GM19324 (cell line): ENCODE data around the gene KMT2A.
"Not testable (repeated sequence)": the region's sequence is repeated elsewhere in the genome, so short reads cannot be mapped to it uniquely, and the experiment has no call there.

Experiments used
- ATAC-seq: cut with Tn5 transposase; IDR thresholded peaks from one replicate; pipeline ENCODE4 v1.9.1; 2021; ENCODE audit warnings: mild to moderate bottlenecking, moderate library complexity; ENCODE audit not compliant: unreplicated experiment, low FRiP score

KMT2A gene

DNA sequence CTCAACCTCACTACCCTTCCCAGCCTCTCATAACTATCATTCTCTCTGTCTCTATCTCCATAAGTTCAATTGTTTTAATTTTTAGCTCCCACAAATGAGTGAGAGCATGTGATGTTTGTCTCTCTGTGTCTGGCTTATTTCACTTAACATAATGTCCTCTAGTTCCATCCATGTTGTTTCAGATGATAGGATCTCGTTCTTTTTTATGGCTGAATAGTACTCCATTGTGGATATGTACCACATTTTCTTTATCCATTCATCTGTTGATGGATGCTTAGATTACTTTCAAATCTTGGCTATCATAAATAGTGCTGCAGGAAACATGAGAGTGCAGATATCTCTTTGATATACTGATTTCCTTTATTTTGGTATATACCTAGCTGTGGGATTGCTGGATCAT lies 44.9 kb downstream of the KMT2A start:
- not testable (repeated sequence) for ATAC-seq

DNA sequence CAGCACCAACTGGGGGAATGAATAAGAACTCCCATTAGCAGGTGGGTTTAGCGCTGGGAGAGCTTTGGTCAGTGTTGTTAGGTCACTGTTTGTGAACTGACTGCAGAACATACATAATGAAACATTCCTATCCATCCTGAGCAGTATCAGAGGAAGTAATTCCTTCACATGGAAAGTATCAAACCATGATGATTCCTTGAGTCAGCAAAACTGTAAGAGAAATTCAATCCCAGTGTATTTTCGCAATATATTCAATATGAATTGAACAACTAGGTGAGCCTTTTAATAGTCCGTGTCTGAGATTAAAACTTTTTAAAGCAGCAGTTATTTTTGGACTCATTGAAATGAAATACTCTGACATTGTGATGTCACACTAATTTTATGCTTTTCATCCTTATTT lies 48.1 kb downstream of the KMT2A start:
- no peak for ATAC-seq

DNA sequence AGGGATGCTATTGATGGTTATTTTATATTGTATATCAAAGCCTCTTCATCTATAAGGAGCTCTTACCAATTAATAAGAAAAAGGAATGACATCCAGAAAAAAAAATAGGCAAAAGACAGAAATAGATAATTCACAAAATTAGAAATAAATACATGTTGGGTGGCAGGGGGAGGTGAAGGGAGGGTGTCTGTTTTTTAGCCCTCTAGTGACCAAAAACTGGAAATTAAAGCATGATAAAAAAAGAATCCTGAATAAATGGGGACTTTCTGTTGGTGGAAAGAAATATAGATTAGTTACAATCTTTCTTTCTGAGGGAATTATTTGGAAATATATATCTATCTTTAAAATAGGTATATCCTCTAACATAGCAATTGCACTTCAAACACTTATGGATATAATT lies 49.0 kb downstream of the KMT2A start:
- ATAC-seq, result no peak

DNA sequence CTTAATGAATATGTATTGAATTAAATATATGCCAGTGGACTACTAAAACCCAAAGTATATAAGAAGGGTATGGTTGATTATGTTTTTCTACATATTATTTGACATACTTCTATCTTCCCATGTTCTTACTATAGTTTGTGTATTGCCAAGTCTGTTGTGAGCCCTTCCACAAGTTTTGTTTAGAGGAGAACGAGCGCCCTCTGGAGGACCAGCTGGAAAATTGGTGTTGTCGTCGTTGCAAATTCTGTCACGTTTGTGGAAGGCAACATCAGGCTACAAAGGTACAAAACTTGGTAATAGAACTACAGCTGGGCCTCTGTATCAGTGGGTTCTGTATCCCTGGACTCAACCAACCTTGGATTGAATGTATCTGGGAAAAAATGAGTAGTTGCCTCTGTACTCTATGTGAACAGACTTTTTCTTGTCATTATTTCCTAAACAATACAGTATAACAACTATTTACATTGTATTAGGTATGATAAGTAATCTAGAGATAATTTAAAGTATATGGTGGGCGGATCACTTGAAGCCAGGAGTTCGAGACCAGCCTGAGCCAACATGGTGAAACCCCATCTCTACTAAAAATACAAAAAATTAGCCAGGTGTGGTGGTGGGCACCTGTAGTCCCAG lies 52.3 kb downstream of the KMT2A start:
- ATAC-seq, result no peak

DNA sequence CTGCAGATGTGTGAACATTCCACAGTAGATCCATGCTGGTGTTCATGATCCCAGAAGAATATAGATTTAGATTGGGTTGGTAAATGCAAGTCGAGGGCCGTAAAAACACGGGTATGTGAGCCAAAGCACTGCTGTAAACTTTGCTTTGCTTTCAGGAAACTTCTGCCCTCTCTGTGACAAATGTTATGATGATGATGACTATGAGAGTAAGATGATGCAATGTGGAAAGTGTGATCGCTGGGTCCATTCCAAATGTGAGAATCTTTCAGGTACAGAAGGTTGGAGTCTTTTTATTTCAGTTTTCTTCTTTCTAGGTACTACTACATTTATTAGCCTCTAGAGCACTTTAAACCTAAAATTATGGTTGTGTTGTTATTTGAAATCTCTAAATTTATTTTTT lies 54.7 kb downstream of the KMT2A start:
- no peak for ATAC-seq

DNA sequence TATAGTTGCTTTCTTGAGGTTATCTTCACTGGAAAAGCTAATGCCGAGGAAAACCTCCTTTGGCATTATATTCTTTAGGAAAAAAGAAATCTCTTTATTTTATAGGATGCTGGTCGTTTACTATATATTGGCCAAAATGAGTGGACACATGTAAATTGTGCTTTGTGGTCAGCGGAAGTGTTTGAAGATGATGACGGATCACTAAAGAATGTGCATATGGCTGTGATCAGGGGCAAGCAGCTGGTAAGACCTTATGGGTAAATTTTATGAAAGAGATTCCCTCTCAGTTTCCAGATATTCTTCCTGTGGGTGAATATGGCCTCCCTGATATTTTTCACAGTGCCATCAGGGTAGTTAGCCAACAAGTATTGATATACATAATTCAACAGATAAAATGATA lies 61.5 kb downstream of the KMT2A start:
- no peak for ATAC-seq

DNA sequence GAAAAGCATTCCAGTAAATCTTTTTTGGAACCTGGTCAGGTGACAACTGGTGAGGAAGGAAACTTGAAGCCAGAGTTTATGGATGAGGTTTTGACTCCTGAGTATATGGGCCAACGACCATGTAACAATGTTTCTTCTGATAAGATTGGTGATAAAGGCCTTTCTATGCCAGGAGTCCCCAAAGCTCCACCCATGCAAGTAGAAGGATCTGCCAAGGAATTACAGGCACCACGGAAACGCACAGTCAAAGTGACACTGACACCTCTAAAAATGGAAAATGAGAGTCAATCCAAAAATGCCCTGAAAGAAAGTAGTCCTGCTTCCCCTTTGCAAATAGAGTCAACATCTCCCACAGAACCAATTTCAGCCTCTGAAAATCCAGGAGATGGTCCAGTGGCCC lies 66.9 kb downstream of the KMT2A start:
- no peak for ATAC-seq

DNA sequence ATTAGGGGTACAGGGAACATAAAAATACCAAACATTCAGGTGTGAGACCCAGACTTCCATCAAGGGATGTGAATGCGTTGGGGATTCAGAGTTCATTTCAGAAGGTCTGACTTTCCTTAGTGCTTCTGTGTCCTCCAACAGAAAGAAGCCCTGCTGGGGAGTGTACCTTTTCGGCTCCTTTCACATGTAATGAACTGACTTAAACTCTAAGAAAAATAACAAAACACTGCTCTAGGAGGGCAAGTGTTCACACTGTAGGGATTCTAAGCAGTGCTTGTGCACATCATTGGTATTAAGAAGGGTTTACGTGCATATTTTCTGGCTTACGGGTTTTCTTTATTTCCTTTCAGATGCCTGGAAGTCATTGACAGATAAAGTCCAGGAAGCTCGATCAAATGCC lies 75.3 kb downstream of the KMT2A start:
- ATAC-seq, result no peak

DNA sequence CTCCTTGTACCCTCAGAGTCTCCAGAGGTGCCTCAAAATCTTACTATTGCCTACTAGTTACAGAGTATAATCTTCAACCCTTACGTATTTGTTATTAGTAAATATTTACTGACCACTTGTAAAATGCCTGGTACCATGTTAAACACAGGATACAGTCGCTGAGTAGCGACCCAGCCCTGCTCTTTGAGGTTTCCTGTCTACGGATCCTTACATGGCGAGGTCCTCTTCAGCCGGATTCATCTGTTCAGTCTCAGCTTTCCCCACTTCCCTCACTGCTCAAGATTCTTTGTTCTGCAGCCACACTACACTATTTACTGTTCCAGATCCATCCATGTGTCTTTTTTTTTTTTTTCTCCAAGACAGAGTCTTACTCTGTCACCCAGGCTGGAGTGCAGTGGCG lies 77.8 kb downstream of the KMT2A start:
- no peak for ATAC-seq

DNA sequence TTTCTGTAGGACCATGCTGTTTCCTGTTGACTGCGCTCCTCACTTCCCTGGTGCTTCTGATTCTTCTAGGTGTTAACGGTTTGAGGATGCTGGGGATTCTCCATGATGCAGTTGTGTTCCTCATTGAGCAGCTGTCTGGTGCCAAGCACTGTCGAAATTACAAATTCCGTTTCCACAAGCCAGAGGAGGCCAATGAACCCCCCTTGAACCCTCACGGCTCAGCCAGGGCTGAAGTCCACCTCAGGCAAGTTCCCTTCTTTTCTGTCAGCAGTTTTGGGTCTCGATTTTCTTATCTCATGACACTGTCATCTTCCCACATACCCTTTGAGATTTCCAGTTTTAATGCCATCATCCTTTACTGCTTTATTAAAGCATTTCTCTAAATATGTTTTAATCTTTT lies 83.3 kb downstream of the KMT2A start:
- no peak for ATAC-seq

DNA sequence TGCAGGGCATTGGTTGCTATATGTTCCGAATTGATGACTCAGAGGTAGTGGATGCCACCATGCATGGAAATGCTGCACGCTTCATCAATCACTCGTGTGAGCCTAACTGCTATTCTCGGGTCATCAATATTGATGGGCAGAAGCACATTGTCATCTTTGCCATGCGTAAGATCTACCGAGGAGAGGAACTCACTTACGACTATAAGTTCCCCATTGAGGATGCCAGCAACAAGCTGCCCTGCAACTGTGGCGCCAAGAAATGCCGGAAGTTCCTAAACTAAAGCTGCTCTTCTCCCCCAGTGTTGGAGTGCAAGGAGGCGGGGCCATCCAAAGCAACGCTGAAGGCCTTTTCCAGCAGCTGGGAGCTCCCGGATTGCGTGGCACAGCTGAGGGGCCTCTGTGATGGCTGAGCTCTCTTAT lies 85.6 kb downstream of the KMT2A start:
- ATAC-seq, result no peak

DNA sequence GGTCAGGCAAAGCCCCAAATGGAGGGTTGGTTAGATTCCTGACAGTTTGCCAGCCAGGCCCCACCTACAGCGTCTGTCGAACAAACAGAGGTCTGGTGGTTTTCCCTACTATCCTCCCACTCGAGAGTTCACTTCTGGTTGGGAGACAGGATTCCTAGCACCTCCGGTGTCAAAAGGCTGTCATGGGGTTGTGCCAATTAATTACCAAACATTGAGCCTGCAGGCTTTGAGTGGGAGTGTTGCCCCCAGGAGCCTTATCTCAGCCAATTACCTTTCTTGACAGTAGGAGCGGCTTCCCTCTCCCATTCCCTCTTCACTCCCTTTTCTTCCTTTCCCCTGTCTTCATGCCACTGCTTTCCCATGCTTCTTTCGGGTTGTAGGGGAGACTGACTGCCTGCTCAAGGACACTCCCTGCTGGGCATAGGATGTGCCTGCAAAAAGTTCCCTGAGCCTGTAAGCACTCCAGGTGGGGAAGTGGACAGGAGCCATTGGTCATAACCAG lies 86.3 kb downstream of the KMT2A start:
- ATAC-seq, result no peak

DNA sequence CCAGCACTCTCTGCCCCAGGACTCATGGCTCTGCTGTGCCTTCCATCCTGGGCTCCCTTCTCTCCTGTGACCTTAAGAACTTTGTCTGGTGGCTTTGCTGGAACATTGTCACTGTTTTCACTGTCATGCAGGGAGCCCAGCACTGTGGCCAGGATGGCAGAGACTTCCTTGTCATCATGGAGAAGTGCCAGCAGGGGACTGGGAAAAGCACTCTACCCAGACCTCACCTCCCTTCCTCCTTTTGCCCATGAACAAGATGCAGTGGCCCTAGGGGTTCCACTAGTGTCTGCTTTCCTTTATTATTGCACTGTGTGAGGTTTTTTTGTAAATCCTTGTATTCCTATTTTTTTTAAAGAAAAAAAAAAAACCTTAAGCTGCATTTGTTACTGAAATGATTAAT lies 88.1 kb downstream of the KMT2A start:
- ATAC-seq, result no peak

DNA sequence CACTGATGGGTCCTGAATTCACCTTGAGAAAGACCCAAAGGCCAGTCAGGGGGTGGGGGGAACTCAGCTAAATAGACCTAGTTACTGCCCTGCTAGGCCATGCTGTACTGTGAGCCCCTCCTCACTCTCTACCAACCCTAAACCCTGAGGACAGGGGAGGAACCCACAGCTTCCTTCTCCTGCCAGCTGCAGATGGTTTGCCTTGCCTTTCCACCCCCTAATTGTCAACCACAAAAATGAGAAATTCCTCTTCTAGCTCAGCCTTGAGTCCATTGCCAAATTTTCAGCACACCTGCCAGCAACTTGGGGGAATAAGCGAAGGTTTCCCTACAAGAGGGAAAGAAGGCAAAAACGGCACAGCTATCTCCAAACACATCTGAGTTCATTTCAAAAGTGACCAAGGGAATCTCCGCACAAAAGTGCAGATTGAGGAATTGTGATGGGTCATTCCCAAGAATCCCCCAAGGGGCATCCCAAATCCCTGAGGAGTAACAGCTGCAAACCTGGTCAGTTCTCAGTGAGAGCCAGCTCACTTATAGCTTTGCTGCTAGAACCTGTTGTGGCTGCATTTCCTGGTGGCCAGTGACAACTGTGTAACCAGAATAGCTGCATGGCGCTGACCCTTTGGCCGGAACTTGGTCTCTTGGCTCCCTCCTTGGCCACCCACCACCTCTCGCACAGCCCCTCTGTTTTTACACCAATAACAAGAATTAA lies 88.6 kb downstream of the KMT2A start:
- ATAC-seq, result no peak

DNA sequence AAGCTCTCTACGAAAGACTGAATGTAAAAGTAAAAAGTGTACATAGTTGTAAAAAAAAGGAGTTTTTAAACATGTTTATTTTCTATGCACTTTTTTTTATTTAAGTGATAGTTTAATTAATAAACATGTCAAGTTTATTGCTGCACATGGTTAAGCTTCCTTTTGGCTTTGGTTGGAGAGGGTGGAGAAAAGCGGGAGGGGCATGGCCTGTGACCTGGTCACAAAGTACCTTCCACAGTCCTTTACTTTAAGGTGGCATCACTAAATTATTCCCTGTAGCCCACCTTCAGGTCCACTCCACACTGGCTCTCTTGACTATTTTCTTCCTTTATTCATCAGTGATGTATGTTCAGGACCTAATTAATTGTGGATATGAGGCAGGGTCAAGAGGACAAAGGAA lies 90.4 kb downstream of the KMT2A start:
- no peak for ATAC-seq

DNA sequence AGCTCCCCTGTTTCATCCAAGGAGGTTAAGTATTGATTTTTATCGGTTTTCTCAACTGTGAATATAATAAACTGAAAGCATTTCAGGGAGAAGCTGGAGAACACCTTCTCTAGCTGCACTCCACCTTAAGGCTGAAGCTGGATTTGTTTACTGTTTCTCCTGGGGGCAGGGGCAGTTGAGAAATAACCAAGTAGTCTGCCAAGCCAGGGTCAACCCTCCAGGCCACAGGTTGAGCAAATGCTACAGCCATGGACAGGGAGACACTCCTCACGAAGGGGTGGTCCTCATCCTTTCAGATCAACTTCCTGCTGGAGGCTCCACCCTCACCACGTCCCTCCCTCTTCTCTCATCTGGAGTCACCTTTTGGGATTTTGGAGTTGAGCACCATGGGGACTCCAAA lies 90.8 kb downstream of the KMT2A start, which contains the start of gene TTC36:
Gene TTC36 (plus strand): TSS at position 366 of the 400 bp plus-strand sequence. CDS start 21 bp downstream, at position 387.
- no peak for ATAC-seq

DNA sequence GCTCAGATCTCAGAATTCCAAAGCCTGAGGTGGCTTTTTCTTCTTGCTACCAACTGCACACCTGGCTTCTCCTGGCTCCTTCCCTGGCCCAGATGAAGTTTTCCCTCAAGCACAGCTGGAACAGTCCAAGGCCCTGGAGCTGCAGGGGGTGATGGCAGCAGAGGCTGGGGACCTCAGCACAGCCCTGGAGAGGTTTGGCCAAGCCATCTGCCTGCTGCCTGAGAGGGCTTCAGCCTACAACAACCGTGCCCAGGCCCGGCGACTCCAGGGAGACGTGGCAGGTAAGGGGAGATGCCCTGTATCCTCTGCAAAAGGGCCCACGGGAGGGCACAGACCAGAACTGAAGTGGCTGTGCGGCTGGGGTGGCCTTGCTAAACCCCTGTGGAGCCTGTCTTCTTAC lies 92.2 kb downstream of the KMT2A start:
- ATAC-seq, result no peak

DNA sequence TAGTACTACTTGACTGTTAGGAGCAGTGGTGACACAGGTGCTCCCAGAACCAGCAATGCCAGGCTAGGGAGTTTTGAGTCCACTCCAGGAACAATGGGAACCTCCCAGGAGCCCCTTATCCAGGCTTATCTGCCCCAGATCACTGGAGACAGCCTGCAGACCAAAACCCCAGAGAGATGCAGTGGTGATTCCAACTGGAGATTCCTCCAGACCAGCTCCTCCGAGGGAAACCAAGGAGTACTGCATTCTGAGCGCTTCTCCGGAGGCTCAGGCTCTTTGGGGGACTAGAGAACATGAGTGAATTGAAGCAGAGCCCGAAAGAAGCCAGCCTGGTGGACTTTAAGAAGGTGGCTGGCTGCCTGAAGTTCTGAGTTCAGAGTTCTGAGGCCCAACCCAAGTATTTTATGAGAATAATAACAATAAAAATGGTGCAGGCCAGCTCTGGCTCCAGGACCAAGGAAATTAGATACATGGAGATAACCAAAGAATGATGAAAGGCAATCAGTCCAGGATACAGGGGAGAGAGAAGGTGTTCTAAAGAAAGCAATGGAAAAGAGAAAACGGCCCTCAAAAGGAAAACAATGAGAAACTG lies 93.4 kb downstream of the KMT2A start:
- no peak for ATAC-seq

DNA sequence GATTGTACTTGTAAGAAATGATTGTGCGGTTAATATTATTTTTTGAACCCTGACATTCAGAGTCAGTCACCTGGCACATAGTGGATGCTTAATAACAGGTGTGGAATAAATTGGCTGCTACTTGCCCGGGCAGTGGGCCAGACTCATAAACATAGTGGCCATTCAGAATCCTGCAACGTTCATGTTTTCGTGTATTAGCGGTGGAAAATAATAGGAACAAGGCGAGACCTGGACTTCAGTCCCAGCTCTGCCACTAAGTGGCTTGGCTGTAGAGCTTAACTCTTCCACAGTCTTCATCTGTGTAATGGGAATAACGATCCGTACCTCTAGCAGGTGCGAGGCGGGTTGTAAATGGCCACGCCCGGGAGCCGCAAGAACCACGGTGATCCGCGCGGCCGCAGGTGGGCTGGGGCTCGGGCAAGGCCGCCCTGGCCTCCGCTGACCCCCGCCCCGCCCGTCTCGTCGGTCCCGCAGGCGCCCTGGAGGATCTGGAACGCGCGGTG lies 93.9 kb downstream of the KMT2A start:
- ATAC-seq, result no peak

DNA sequence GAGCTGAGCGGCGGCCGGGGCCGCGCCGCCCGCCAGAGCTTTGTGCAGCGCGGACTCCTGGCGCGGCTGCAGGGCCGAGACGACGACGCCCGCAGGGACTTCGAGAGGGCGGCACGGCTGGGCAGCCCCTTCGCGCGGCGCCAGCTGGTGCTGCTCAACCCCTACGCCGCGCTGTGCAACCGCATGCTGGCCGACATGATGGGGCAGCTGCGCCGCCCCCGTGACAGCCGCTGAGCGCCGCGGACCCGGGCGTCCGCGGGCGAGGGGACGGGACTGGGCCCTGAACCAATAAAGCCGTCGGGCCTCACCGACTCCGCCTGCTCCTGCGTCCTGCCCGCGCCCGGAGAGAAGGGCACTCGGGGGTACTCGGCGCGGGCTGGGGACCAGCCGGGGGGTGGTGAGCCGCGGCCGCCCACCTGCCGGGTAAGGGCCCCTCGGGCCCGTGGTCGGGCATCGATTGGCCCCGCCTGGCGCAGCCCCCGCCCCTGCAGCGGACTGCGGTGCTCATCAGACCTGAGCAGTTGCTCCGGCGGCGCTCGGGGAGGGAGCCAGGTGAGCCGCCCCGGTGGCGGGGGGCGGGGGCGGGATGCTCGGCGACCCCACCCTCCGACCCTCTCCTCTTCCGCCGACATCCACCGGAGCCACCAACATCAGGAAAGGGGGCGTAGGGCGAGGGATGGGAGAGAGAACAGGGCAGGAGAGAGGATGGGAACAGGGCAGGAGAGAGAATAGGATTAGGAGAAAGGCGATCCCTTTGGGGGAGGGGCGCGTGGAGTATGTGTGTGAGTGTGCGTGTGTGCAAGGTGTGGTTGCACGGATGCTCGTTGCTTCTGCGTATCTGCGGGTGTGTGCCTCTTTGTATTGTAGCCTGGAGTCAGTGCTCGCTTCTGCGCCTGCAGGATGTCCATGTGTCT lies 94.6 kb downstream of the KMT2A start, which contains the start of gene TMEM25:
Gene TMEM25 (plus strand): TSS at position 510 of the 914 bp plus-strand sequence. CDS start 610 bp downstream, outside the sequence.
- ATAC-seq, result peak; percentile 62
